HG03521 (cell line): ENCODE data around the gene OIP5.
"Not testable (repeated sequence)": the region's sequence is repeated elsewhere in the genome, so short reads cannot be mapped to it uniquely, and the experiment has no call there.

Source experiments
- ATAC-seq: cut with Tn5 transposase; IDR thresholded peaks from one replicate; pipeline ENCODE4 v1.9.1; 2021; ENCODE audit warnings: mild to moderate bottlenecking, moderate library complexity; ENCODE audit not compliant: unreplicated experiment

Gene OIP5

DNA sequence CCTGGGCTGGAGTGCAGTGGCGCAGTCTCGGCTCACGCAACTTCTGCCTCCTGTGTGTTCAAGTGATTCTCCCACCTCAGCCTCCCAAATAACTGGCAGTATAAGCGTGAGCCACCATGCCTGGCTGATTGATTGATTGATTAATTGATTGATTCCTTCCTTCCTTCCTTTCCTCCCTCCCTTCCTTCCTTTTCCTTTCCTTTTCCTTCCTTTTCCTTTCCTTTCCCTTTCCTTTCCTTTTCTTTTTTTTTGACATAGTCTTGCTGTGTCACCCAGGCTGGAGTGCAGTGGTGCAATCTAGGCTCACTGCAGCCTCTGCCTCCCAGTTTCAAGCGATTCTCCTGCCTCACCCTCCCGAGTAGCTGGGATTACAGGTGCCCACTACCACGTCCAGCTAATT is 71.5 kb downstream of the OIP5 start:
- not testable (repeated sequence) for ATAC-seq

DNA sequence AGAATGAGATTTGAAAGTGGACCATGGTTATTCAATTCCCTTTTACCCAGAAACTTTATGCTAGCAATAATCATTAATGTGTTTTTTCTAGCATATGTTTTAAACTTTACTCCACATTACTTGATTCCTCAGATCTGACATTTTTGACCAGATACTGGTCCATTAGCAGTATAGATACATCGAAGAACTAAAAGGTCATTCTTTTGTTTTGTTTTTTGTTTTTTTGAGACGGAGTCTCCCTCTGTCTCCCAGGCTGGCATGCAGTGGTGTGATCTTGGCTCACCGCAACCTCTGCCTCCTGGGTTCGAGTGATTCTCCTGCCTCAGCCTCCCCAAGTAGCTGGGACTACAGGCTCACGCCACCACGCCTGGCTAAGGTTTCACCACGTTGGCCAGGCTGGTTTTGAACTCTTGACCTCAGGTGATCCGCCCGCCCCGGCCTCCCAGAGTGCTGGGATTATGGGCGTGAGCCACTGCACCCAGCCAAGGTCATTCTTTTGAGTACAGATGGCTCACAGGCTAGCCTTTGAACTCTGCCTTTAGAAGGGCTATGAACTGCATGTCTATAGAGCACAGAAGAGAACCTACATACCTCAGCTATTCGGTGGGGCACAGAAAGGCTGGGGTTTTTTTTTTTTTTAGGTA is 72.7 kb downstream of the OIP5 start:
- no peak for ATAC-seq
